GM19467 (cell line): ENCODE data around the gene ME1.
"Not testable (repeated sequence)": the region's sequence is repeated elsewhere in the genome, so short reads cannot be mapped to it uniquely, and the experiment has no call there.

ENCODE experiments used
- ATAC-seq: cut with Tn5 transposase; IDR thresholded peaks from one replicate; pipeline ENCODE4 v1.9.1; 2021; ENCODE audit warnings: mild to moderate bottlenecking, moderate library complexity; ENCODE audit not compliant: unreplicated experiment

ME1 gene

DNA sequence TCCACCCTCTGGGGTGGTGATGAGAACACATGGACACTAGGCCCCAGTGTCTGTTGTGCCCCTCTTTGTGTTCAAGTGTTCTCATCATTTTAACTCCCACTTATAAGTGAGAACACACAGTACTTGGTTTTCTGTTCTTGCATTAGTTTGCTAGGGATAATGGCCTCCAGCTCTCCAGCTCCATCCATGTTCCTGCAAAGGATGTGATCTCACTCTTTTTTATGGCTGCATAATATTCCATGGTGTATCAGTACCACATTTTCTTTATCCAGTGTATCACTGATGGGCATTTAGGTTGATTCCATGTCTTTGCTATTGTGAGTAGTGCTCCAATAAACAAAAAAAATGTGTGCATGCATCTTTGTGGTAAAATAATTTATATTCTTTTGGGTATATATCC lies 170.3 kb downstream of the ME1 start:
- ATAC-seq: no peak

DNA sequence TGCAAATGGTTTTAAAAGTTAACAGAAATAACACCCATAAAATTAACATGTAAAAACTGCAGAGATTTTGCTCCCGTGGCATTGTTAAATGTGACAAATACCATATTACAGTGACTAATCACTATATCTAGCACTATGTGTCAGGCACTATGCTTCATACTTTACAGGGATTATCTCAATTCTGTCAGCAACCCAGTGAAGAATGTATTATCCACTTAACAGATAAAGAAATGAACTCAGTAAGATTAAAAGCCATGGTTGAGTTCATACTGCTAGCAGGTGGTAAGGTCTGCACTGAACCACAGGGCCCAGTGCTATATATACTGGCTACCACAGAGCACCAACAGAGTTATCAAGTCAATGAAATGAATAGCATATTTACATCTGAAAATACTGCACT lies 172.3 kb downstream of the ME1 start:
- ATAC-seq: no peak

DNA sequence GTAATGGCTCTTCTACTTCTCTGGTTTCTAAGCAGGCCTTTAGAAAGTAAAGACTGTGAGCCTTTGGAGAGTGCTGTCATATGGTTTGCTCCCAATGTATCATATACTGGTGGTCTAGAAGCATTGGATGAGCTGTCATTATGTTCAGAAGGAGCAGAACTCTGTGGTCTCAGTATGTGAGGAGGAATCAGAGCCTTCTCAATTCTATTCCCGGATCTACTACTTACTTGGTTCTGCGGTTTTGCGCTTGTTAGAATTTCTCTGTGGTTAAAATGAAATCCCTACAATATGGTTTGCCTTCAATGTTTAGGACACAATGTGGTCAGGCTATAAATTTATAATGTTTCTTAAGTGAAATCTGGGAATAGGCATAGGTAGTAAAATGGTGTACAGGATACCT lies 173.1 kb downstream of the ME1 start:
- ATAC-seq: no peak

DNA sequence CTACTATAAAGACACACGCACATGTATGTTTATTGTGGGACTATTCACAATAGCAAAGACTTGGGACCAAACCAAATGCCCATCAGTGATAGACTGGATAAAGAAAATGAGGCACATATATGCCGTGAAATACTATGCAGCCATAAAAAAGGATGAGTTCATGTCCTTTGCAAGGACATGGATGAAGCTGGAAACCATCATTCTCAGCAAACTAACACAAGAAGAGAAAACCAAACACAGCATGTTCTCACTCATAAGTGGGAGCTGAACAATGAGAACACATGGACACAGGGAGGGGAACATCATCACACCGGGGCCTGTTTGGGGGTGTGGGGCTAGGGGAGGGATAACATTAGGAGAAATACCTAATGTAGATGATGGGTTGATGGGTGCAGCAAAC lies 174.1 kb downstream of the ME1 start:
- ATAC-seq: not testable (repeated sequence)

DNA sequence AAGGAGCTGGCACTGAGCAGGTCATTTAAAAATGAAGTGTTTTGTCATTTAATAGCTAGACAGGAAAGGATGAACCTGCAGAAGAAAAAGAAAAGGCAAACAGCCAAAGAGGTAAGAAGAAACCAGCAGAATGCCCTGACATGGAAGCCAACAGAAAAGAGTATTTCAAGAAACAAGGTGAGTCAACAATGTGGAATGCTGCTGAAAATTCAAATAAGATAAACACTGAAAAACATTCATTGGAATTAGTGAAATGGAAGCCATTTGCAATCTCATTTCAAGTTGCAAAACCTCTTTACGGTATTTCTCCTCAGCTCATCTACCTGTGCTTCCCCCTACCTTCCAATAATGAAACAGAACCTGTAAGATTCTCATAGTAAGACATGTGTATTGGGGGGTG lies 178.1 kb downstream of the ME1 start:
- ATAC-seq: no peak

DNA sequence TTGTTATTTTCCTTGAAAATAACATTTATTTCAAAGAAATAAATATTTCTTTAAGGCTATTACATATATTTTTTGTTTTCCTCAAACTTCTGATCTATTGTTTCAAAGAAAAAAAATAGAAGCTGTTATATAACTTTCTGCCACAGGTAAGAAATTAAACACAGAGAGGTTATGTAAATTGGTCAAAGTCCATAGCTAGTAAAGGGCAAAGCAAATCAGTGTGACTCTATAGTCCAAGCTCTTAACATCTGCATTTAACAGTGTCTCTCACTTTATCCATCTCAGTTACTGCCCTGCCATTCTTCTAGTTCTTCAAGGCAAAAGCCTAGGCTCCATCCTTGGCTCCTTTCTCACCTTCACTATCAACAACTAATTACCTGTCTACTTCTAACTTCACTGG lies 180.6 kb downstream of the ME1 start:
- no peak for ATAC-seq

DNA sequence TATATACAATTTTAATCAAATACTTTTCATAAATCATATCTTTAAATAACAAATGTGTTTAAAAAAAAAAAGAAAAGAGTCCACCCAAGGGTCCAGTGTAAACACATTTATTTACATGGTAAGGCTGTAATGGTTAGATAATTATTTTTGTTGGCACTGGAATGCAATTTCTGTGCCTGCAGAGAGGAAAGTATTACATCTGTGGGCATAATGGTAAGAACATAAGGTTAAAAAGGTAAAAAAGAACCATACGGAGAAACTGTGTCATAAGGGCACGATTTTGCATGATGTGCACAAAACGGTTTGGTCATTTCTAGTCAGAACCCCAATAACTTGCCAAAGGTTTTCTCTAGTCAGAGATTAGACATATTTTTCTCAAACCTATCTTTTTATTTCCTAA lies 183.4 kb downstream of the ME1 start:
- no peak for ATAC-seq

DNA sequence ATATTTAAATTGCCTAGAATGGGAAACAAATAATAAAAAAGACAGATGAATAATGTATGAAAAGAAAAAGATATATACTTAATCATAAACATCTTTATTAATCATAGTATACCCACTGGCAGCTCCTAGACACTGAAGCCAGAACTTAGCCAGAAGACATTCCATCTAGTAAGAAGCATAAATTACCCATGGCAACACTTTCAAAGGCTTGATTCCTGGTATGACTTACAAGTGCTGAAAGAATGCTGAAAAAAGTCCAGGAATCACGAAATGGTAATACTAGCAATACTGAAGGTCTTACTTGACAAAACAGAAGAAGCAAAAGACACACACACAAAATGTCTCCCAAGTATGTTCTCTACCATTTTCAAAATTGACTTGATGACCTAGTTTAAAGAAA lies 199.7 kb downstream of the ME1 start:
- no peak for ATAC-seq

DNA sequence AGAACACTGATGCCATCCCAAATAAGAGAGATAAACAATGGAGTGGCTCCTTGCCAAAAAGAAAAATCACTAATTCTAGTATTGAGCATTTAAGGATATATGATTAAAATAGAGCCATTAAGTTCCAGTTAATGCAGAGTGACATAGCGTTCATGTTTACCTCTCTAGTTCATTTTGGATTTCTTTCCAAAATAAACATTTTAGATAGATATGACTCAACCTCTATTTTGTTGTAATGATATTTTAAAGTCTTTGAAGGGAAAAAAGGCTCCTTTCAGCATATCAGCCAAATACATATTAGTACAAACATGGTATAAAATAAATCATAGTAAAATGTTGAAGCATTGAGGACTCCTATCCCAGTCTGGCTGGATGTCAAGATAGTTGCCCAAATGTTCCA lies 204.3 kb downstream of the ME1 start:
- no peak for ATAC-seq

DNA sequence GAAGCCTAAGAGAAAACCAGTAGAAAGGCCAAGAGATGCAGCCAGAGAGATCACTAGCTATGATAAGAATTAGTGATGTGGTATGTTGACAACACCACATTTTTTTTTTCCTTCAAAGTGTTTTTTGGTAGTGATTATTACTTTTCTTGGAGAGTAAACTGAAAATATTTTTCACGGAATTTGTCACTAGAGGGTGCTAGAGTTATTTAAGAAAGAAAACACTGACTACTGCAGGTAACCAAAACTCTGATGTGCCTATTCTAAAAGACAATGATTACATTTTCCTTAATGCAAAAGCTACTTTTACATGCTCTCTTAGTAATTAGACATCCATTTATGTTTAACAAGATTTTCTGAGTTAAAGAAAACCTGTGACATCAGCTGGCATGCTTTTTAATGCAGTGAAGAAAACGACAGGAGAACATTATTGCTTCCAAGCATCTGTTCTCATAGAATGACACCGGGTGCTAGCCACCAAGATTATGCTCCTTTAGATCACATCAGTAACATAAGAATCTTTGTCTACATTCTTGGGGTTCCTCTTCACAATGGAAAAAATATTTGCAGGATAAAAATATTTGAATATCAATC lies 208.9 kb downstream of the ME1 start:
- no peak for ATAC-seq

DNA sequence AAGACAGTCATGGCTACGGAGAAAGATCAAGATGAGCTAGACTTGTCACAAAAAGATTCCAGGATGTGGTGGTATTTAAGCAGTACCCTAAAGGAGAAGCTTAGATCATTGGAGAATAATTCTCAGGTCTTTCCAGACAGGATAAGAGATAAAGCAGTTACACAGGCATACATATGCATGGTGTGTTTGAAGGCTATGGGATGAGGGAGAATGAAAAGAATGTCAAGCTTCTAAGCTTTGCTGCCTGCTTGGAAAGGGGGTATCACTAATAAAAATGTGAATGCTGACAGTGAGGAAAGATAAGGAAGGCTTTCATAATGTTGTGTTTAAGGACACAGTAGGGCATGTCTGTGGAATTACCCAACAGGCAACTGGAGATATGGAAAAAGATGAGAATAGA lies 209.6 kb downstream of the ME1 start:
- no peak for ATAC-seq

DNA sequence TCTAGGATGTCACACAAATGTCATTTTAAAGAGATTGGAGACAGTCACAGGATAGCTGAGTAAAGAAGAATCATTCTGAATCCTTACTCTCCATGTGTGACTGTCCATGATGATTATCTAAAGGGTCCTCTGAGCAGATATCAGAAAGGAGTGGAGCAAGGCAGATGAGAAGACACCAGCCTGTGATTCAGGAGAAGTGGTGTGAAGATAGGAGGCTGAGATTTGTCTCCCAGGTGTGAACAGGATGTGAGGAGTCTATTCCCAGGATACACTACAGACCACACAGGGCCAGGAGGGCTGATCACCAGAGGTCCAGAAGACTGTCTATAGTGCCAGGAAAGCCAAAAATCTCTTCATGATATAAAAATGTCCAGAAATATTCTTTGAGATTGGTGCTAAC lies 210.7 kb downstream of the ME1 start:
- ATAC-seq: no peak

DNA sequence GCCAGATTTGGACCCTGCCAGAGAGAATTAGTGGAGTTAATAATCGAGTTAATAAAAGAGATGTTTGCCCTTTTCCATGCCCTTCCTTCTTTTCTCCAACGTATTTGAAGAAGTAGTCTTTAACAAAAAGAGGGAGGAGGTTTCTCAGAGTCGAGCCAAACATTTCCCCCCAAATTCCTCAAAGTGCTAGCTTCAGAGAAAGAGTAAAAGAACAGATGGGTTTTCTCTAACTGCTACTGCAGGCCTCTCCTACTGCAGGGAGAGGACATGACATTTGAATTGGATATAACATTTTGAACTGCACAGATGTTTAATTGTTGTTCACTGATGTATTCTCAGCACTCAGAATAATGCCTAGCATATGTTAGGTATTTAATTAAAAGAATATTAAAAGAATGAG lies 212.2 kb downstream of the ME1 start:
- no peak for ATAC-seq

DNA sequence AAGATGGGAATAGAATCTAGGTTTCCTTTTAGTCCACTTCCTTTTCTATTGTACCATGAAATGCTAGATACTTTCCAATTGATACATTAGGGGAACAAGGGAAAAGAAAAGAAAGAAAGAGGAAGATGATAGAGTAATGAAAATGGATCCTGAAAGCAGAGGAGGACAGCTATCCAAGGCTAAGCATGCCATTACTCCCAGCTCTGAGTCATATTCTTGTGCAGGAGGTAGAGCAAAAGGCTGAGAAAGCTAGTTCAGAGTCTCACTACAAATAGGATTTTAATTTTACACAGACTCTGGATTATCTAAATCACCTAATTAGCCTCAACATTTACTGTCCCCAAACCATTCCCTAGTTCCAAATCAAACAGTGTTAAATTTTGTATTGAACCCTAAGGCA lies 214.0 kb downstream of the ME1 start:
- no peak for ATAC-seq

DNA sequence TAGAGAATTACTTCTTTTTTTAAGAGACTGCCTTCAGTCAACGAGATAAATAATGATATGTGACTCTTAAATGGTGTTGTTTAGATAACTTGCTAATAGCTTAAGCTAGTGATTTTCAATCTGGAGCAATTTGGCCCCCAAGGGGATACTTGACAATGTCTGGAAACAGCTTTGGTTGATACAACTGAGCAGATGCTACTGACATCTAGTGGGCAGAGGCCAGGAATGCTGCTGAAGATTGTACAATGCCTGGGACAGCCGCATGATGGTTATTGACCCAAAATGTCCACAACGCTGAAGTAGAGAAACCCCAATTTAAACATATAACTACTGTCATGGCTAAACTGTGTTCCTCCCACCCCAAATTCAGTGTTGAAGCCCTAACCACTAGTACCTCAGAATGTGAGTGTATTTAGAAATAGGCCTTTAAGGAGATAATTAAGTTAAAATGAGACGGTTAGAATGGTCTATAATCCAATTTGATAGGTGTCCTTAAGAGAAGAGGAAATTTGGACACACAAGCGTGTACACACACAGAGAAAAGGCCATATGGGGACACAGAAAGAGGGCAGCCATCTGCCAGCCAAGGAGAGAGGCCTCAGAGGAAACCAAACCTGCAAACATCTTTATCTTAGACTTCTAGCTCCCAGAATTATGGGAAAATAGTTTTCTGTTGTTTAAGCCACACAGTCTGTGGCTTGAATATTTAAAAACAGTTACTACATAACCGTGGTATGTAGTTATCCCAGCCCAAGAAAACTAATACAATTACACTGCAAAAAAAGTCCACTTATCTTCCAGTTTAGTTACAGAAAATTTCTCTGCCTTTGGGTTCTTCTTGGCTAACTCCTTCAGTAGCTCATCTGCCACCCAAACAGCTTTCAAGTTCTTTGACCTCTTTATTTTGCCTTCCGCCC lies 215.5 kb downstream of the ME1 start:
- ATAC-seq: peak; percentile 99

DNA sequence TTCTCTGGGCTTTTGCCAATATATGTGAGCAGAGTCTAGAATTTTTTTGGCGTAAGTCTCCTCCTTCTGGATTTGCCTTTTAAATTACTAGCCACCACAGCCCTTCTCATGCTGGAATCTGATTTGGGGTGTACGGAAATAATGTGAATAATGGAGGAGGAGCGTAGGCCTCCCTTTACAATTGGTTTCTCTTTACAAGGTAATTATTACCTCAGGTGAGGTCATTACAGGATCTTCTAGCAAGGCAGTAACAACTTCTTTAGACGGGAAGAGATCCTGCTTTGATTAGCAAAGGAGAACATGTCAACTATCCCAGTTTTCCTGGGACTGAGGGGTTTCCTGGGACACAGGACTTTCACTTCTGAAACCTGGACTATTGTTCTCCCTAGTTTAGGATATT lies 228.8 kb downstream of the ME1 start:
- ATAC-seq: no peak

DNA sequence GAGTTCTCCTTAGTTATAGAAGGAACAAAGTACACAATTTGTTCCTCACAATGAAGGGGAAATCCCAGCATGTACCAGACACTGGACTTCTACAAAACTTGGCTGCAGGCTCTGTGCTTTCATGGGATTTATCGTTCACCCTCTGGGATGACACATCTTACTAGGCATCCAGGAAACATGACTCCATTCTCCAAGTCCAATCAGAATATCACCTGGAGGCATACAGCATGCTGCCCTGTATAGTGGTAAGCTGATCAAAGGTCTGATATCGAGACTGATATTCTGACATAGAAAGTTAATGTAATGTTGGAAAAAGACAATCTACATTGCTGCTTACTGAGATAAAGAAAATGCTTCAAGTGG lies 231.0 kb downstream of the ME1 start:
- ATAC-seq: no peak

DNA sequence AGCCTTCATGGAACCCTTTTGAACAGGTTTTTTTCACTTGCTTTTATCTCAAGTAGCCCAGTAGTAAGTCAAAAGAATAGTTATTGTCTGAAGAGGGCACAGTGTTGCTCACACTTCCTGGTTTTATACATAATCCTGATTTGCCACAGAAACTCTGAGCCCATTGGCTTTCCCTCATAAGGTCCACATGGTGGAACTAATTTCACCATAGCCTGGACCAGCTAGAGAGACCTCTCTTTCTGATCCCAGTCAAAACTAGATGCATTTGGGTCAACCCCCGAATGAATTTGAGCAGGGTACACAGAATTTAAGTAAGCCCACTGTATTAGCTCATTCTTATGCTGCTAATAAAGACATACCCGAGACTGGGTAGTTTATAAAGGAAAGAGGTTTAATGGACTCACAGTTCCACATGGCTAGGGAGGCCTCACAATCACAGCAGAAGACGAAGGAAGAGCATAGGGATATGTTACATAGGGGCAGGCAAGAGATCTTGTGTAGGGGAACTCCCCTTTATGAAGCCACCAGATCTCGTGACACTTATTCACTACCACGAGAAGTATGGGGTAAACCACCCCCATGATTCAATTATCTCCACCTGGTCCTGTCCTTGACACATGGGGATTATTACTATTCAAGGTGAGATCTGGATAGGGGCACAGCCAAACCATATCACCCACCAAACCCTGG lies 231.5 kb downstream of the ME1 start:
- ATAC-seq: no peak

DNA sequence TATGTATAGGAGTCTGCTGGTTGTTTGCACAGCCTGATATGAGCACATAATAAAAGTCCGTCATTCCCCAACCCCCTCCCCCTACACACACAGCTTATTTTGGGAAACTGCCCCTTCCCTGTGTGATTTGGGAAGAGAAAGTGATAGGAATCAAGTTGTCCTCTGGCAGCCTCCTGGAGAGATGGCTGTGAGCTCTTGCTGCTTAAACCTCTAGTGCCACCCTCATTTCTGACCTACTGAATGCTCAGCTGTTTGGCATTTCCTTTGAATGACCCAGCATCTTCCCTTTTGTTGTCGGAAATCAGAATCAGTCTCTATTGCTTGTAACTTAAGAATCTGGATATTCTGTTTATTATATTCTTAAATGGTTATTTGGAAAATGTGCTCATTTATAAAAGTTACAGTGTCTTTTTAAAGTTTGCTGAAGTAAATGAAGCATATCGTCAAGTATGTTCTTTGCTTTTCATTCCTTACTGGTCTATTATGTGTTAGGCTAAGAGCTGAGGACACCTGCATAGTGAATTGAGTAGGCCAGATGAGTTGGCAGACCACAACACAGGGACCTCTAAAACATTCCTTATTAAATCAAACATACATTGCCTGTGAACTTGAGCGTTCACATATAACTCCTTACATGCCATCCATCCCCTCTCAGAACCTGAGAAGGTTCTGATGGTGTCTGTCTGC lies 232.2 kb downstream of the ME1 start:
- no peak for ATAC-seq

DNA sequence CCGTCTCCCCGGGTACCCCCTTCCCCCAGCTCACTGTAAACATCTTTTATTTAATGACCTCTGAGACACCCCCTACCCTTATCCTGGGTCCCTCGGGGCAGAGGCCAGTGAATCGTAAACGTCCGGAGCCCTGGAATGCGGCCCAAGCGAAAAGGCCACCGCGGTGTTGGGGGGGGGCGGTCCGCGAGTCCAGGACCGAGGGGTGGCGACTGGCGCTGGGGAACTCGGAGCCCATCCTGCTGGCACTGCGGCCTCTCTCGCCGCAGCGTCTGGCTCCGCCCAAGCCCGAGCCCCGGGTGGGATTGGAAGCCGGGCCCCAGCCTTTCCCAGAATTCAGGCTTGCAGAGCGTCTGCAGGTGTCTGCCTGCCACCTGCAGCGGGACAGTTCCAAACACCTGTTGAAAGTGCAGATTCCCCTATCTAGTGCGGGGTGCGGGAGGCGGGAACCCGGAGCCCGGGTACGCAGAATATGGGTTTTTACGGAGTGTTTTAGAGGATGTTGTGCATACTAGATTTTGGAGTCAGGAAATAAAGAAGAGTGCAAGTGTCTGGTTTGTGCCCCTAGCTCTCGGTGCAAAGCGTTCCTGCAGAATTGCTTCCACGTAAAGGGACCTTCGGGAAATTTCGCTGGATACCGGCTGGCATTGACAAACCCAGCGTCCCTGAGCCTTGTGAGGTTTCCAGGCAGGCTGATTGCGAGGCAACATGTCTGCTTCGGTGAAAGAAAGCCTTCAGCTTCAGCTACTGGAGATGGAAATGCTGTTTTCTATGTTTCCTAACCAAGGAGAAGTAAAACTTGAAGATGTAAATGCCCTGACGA lies 236.9 kb downstream of the ME1 start:
- ATAC-seq: no peak
